ENCODE measurements around the gene CERCAM. TPM values are rescaled to one million over a fixed set of nuclear protein-coding genes. Genes with fewer than 3 reads are reported as not detected.

Gene CERCAM
- total and polyA plus RNA-seq, 4 donors, result 1.1 to 2.9 (median 1.8) TPM

DNA sequence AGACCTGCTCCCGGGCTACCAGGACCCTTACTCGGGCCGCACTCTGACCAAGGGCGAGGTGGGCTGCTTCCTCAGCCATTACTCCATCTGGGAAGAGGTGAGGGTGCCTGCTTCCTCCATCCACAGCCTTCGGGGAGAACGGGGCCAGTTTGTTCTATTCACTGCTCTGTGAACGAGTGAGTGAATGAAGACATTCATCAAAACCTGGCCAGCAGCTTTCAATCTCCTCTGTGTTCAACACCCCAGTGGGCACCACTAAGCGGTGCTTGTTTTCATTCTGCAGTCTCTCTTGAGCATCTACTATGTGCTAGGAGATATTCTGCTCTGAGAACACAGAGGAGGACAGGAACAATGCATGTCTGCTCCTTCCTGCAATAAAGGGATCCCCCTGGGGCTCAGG, 10.6 kb downstream of the CERCAM start:
- no peak for DNase-seq (ENCODE audit: low spot score)
- Histone ChIP-seq H3K9me3 (ENCODE audit: control insufficient read depth in 4 of 4, low read length in 3 of 4) (no peaks in the 10 kb centered on the region), H3K27me3 (ENCODE audit: control insufficient read depth in 4 of 4, insufficient read depth in 4 of 4, low read length in 3 of 4) (no peaks in the 10 kb centered on the region), H3K4me3 (ENCODE audit: low read depth in 1 of 3, low read length in 3 of 3) (no peak overlapping the region), H3K4me1 (ENCODE audit: control insufficient read depth in 4 of 4, insufficient read depth in 4 of 4, low read length in 3 of 4) (no peaks in the 10 kb centered on the region), H3K36me3 (ENCODE audit: control insufficient read depth in 4 of 4, insufficient read depth in 3 of 4, low read depth in 1 of 4, low read length in 3 of 4) (no peaks in the 10 kb centered on the region), H3K27ac (ENCODE audit: low read depth in 1 of 2, low read length in 2 of 2) (no peak overlapping the region), H3K9ac (ENCODE audit: low read depth in 1 of 2, low read length in 2 of 2) (no peak overlapping the region)
- 91% methylated on average over 8 of the region's 8 CpGs for WGBS
- TF ChIP-seq, protein P1, sequence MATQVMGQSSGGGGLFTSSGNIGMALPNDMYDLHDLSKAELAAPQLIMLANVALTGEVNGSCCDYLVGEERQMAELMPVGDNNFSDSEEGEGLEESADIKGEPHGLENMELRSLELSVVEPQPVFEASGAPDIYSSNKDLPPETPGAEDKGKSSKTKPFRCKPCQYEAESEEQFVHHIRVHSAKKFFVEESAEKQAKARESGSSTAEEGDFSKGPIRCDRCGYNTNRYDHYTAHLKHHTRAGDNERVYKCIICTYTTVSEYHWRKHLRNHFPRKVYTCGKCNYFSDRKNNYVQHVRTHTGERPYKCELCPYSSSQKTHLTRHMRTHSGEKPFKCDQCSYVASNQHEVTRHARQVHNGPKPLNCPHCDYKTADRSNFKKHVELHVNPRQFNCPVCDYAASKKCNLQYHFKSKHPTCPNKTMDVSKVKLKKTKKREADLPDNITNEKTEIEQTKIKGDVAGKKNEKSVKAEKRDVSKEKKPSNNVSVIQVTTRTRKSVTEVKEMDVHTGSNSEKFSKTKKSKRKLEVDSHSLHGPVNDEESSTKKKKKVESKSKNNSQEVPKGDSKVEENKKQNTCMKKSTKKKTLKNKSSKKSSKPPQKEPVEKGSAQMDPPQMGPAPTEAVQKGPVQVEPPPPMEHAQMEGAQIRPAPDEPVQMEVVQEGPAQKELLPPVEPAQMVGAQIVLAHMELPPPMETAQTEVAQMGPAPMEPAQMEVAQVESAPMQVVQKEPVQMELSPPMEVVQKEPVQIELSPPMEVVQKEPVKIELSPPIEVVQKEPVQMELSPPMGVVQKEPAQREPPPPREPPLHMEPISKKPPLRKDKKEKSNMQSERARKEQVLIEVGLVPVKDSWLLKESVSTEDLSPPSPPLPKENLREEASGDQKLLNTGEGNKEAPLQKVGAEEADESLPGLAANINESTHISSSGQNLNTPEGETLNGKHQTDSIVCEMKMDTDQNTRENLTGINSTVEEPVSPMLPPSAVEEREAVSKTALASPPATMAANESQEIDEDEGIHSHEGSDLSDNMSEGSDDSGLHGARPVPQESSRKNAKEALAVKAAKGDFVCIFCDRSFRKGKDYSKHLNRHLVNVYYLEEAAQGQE (IDR thresholded peaks at IDR 0.05), result no peak
- TF ChIP-seq HNF4A (conservative IDR thresholded peaks at IDR 0.05), result no peak
- TF ChIP-seq CTCF (IDR thresholded peaks at IDR 0.05; ENCODE audit: low read depth, low read length, missing input control), result no peak
- TF ChIP-seq HNF4G (IDR thresholded peaks at IDR 0.05), result no peak
- TF ChIP-seq FOXA2 (IDR thresholded peaks at IDR 0.05), result no peak
- no peak for TF ChIP-seq RAD21 (IDR thresholded peaks at IDR 0.05)
- TF ChIP-seq RXRA (IDR thresholded peaks at IDR 0.05), result no peak
- TF ChIP-seq EGR1 (IDR thresholded peaks at IDR 0.05; ENCODE audit: low read depth in 2 of 2), result no peak
- no peak for TF ChIP-seq JUND (IDR thresholded peaks at IDR 0.05)
- TF ChIP-seq, protein P2, sequence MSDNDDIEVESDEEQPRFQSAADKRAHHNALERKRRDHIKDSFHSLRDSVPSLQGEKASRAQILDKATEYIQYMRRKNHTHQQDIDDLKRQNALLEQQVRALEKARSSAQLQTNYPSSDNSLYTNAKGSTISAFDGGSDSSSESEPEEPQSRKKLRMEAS (IDR thresholded peaks at IDR 0.05), result no peak
- TF ChIP-seq GABPA (IDR thresholded peaks at IDR 0.05 in 1 of 2, conservative IDR thresholded peaks at IDR 0.05 in 1 of 2), result no peak
- no peak for TF ChIP-seq SP1 (IDR thresholded peaks at IDR 0.05)

DNA sequence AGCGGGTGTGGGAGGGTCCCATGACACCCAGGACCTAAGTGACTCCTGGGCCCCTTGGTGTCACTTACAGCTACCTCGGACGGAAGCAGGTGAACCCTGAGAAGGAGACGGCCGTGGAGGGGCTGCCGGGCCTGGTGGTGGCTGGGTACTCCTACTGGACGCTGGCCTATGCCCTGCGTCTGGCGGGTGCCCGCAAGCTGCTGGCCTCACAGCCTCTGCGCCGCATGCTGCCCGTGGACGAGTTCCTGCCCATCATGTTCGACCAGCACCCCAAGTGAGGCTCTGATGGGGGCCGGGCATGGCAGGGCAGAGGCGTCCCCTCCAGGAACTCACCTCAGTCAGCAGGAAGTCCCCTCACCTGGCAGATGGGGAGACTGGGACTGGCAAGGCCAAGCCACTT, 13.7 kb downstream of the CERCAM start:
- no peak overlapping the region for H3K9ac ChIP-seq (ENCODE audit: low read depth in 1 of 2, low read length in 2 of 2)
- no peaks in the 10 kb centered on the region for H3K36me3 ChIP-seq (ENCODE audit: control insufficient read depth in 4 of 4, insufficient read depth in 3 of 4, low read depth in 1 of 4, low read length in 3 of 4)
- H3K27ac ChIP-seq (ENCODE audit: low read depth in 1 of 2, low read length in 2 of 2), result no peak overlapping the region
- H3K4me1 ChIP-seq (ENCODE audit: control insufficient read depth in 4 of 4, insufficient read depth in 4 of 4, low read length in 3 of 4), result peaks cover 0 to 2% (median 0%) of the 10 kb centered on the region in 4 donors
- no peak overlapping the region for H3K4me3 ChIP-seq (ENCODE audit: low read depth in 1 of 3, low read length in 3 of 3)
- WGBS, result 96% methylated on average over 17 of the region's 17 CpGs
- no peak for DNase-seq (ENCODE audit: low spot score)
- no peaks in the 10 kb centered on the region for H3K9me3 ChIP-seq (ENCODE audit: control insufficient read depth in 4 of 4, low read length in 3 of 4)
- no peaks in the 10 kb centered on the region for H3K27me3 ChIP-seq (ENCODE audit: control insufficient read depth in 4 of 4, insufficient read depth in 4 of 4, low read length in 3 of 4)
- TF ChIP-seq HNF4A (conservative IDR thresholded peaks at IDR 0.05), result no peak
- TF ChIP-seq SP1 (IDR thresholded peaks at IDR 0.05), result no peak
- TF ChIP-seq ATF3 (IDR thresholded peaks at IDR 0.05), result no peak
- no peak for TF ChIP-seq JUND (IDR thresholded peaks at IDR 0.05)
- TF ChIP-seq EGR1 (IDR thresholded peaks at IDR 0.05; ENCODE audit: low read depth in 2 of 2), result no peak
- TF ChIP-seq RXRA (IDR thresholded peaks at IDR 0.05), result no peak
- no peak for TF ChIP-seq RAD21 (IDR thresholded peaks at IDR 0.05)
- TF ChIP-seq, protein P1 (IDR thresholded peaks at IDR 0.05), result no peak
- no peak for TF ChIP-seq TAF1 (conservative IDR thresholded peaks at IDR 0.05)
- no peak for TF ChIP-seq YY1 (IDR thresholded peaks at IDR 0.05)
- TF ChIP-seq FOXA2 (IDR thresholded peaks at IDR 0.05), result no peak
- no peak for TF ChIP-seq NR2F2 (IDR thresholded peaks at IDR 0.05)
- TF ChIP-seq, protein P2 (IDR thresholded peaks at IDR 0.05), result no peak
- TF ChIP-seq GABPA (IDR thresholded peaks at IDR 0.05 in 1 of 2, conservative IDR thresholded peaks at IDR 0.05 in 1 of 2), result no peak
- TF ChIP-seq, protein P3, sequence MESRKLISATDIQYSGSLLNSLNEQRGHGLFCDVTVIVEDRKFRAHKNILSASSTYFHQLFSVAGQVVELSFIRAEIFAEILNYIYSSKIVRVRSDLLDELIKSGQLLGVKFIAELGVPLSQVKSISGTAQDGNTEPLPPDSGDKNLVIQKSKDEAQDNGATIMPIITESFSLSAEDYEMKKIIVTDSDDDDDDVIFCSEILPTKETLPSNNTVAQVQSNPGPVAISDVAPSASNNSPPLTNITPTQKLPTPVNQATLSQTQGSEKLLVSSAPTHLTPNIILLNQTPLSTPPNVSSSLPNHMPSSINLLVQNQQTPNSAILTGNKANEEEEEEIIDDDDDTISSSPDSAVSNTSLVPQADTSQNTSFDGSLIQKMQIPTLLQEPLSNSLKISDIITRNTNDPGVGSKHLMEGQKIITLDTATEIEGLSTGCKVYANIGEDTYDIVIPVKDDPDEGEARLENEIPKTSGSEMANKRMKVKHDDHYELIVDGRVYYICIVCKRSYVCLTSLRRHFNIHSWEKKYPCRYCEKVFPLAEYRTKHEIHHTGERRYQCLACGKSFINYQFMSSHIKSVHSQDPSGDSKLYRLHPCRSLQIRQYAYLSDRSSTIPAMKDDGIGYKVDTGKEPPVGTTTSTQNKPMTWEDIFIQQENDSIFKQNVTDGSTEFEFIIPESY (IDR thresholded peaks at IDR 0.05), result no peak

Data from liver (tissue), 9 donors.